Measurements from ENCODE around the gene CFAP61.
A peak's percentile ranks its signal among the peaks of the same experiment; 100 is the strongest.

The CFAP61 gene

GRCh38 chr20:20265210-20265609 lies 212.9 kb downstream of the CFAP61 start:
- H3K27ac ChIP-seq = no peak overlapping the region

GRCh38 chr20:20266552-20266951 lies 214.2 kb downstream of the CFAP61 start:
- TF ChIP-seq CTCF (conservative IDR thresholded peaks at IDR 0.05) (no peak), ZFX (IDR thresholded peaks at IDR 0.05) (no peak)
- no peak overlapping the region for H3K27ac ChIP-seq

More at GRCh38 chr20:20265210-20265609, 212.9 kb downstream of the CFAP61 start:
- TF ChIP-seq ZFX (IDR thresholded peaks at IDR 0.05) = no peak
- no peak for TF ChIP-seq CTCF (conservative IDR thresholded peaks at IDR 0.05)

GRCh38 chr20:20267685-20268370 lies 215.5 kb downstream of the CFAP61 start:
- no peak for TF ChIP-seq CTCF (conservative IDR thresholded peaks at IDR 0.05)
- no peak for TF ChIP-seq ZFX (IDR thresholded peaks at IDR 0.05)
- peak overlapping the region; percentile 18; the same call in 1 of the 2 replicates for H3K27ac ChIP-seq

GRCh38 chr20:20271271-20271670 lies 218.9 kb downstream of the CFAP61 start:
- H3K27ac ChIP-seq = no peak overlapping the region
- TF ChIP-seq CTCF (conservative IDR thresholded peaks at IDR 0.05) (no peak), ZFX (IDR thresholded peaks at IDR 0.05) (no peak)

- H3K27ac ChIP-seq = no peak overlapping the region
- TF ChIP-seq ZFX (IDR thresholded peaks at IDR 0.05) (no peak), CTCF (conservative IDR thresholded peaks at IDR 0.05) (no peak)
Measured at GRCh38 chr20:20272686-20273085, 220.4 kb downstream of the CFAP61 start.

GRCh38 chr20:20273286-20273685 lies 221.0 kb downstream of the CFAP61 start:
- TF ChIP-seq CTCF (conservative IDR thresholded peaks at IDR 0.05) (no peak), ZFX (IDR thresholded peaks at IDR 0.05) (no peak)
- H3K27ac ChIP-seq = no peak overlapping the region

- TF ChIP-seq ZFX (IDR thresholded peaks at IDR 0.05) (no peak), CTCF (conservative IDR thresholded peaks at IDR 0.05) (no peak)
- H3K27ac ChIP-seq = no peak overlapping the region
Measured at GRCh38 chr20:20274821-20275220, 222.5 kb downstream of the CFAP61 start.

Data from C4-2B (cell line).